Kidney tubule cell (primary cell): ENCODE measurements around the gene TTC27.
"Not testable (repeated sequence)": the region's sequence is repeated elsewhere in the genome, so short reads cannot be mapped to it uniquely, and the experiment has no call there.

Experiments
- DNase-seq: peaks from one replicate; pipeline ENCODE4 v3.0.0-alpha.2; 2018; ENCODE audit warnings: low spot score

TTC27 gene

DNA sequence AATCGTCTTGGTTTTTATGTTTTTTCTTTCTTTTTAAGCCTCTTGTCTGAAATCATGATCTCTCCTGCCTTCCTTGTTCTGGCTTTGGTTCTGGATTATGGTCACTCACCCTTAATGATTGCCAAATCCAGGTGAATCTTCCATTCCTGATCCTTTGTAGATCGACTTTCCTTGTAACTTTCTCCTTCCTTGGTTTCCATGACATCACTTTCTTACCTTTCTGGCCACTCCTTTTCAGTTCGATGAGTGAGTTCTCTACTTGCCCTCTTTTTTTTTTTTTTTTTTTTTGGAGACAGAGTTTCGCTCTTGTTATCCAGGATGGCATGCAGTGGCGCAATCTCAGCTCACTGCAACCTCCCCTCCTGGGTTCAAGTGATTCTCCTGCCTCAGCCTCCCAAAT lies 179.8 kb downstream of the TTC27 start:
- DNase-seq: no peak

DNA sequence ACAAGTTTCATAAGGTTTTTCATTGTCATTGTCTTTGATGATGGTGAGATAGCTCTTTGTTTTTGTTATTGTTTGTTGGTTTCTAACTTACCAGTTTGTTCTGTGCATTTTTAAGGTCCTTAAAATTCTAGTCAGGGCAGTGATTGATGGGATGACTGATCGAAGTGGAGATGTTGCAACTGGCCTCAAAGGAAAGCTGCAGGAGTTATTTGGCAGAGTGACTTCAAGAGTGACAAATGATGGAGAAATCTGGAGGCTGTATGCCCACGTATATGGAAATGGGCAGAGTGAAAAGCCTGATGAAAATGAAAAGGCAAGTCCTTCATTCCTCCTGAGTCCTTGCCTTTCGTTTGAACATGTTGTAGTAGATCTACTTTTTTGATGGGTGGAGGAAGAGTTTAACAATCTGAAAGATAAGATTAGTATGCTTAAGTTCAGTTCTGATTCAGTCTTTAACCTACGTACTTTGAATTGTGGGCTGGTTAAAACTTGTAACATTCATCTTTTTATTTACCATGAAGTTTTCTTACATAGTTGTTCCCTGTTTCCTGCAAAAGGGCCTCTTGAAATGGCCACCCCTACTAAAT lies 183.2 kb downstream of the TTC27 start:
- DNase-seq: no peak

DNA sequence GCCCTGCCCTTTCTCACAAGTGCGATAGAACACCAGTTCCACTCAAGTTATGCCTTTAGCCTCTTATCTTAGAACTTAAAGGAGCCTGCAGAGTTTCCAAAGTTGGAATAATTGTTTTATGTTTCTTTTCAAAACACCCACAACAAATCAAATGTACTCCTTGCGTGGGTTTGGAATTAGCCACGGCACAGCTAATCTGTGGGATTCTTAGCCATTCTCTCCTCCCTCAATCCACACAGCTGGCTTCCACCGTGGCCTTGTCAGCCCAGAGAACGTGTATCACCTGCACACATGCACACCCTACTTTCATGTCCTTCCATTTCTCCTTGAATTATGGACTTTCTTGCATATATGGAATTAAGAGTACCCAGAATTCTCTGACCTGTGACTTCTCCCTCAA lies 183.8 kb downstream of the TTC27 start:
- DNase-seq: no peak

DNA sequence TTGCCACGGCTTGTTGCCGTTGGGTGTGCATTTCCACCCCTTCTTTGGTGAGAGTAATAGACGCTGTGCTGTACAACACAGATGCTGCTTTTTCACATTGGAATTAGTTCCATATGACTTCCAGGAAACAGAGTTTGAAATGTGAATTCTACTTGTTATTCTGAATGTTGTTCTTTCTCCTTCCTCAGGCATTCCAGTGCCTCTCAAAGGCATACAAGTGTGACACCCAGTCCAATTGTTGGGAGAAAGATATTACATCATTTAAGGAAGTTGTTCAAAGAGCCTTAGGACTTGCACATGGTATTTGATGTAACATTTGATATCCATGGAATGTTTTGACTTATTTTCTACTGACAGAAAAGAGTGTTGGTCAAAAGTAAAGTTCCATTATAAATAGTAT lies 184.5 kb downstream of the TTC27 start:
- DNase-seq: peak; percentile 62

DNA sequence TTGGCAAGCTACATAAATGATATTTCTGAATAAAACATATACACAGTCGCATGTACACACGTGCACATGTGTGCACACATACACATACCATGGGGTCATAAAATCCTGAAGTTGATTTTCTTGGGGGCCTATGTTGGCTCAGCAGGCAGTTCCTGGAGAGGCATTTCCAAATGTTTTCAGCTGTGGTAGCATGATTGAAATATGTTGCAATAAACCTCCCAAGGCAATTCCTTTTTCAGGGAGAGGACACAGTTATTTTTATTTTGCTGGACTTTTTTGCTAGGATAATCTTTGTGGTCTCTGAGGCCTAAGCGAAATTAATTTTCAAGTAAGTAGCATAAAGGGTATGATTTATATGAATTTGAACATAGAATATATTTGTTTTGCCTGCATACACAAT lies 192.2 kb downstream of the TTC27 start:
- DNase-seq: no peak

DNA sequence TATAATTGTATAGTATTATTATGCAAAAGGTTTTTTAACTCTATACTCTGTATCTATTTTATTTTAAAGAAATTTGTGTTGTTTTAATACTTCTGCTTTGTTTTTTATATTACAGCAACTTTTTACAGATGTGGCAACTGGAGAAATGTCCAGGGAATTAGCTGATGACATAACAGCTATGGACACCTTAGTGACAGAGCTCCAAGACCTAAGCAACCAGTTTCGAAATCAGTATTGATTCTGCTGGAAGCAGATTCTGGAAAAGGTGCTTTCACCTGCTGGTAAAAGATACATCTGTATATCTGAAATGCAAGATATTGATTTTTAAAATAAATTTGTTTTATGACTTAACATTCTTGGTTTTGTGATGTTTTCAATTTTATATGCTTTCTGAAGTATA lies 192.9 kb downstream of the TTC27 start:
- DNase-seq: no peak

DNA sequence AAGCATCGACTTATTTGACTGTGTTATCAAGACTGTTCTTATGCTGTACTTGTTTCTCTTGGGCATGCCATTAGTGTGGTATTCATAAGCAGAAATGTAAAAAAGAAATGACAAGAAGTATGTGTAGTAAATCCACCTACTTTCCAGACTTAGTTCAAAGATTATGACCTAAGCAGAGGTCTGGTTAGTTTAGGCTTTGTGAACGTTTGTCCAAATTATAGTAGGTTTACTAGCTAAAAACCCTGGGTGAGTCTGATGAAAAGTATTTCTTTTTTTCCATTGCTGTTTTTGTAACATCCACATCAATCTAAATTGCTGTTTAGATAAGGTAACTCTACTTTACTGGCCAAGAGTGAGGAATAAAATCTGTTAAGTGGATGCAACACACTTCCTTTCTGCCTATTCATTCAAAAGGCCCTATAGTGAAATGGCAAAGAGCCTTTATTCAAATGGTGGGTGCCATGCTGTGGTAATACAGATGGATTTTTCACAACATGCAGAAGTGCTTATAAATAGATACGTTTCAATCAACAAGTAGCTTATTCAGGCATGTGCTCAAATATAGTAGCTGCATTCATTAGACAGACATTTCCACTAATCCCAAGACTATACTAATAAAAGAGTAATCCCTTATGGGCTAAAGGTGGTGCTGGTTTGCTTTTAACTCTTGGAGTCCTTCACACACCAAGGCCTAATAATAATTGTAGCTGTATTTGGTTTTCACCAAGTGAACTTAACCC lies 196.4 kb downstream of the TTC27 start:
- DNase-seq: no peak

DNA sequence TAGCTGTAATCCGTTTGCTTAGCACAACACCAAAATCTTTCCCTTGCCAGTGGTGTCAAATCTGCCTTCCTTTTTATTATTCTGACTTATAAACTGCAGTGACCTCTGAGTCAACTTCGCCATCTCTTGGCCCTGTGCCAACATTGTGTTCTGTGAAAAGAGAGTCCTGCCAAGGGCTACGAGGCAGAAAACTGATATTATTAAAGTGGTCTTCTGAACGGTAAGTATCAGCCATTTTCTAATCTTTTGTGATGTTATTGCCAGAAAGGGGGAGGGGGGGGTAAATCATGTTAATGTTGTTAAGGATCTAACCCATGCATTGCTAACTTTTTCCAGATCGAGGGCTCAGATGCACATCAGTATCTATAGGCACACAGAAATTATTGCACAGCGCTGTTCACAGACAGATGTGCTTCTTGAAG lies 197.5 kb downstream of the TTC27 start:
- peak; percentile 53 for DNase-seq

DNA sequence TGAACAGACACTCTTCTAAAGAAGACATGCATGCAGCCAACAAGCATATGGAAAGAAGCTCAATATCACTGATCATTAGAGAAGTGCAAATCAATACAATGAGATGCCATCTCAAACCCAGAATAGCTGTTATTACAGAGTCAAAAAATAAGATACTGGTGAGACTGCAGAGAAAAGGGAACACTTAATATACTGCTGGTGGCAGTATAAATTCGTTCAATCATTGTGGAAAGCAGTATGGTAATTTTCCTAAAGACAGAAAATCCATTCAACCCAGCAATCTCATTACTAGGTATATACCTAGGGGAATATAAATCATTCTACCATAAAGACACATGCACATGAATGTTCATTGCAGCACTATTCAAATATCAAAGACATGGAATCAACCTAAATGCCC lies 202.3 kb downstream of the TTC27 start:
- DNase-seq: no peak

DNA sequence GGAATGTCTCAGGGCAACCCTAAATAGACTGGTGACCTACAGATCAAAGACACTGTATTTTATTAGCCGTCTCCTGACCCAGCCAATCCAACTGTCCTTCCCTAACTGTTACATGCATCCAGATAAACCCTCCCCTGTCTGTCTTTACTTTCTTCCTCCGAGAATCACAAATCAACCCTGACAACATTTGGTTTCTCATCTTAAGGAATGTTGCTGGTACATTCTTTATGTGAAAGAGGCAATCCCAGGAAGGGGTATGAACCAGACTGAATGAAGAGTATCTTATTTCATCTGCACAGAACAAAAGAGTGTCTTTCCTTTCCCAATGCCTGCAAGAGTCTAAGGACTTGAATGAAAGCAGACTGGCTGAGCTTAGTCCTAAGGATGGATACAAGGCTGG lies 205.0 kb downstream of the TTC27 start:
- no peak for DNase-seq

DNA sequence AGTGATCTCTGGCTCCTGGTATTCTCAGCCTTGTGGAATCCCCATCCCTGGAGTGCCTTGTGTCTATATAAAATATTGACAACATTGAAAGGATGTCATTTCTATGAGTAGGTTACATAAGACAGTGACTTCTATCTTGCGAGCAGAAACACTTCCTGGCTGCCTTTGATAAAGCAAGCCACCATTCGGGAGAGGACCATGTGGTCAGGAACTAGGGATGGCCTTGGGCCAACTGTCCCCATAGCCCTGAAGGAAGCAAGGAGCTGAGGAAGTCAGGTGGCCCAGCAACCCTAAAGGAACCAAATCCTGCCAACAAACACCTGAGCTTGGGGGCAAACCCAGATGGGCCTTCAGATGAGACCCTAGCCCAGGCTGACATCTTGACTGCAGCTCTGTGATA lies 205.9 kb downstream of the TTC27 start:
- no peak for DNase-seq

DNA sequence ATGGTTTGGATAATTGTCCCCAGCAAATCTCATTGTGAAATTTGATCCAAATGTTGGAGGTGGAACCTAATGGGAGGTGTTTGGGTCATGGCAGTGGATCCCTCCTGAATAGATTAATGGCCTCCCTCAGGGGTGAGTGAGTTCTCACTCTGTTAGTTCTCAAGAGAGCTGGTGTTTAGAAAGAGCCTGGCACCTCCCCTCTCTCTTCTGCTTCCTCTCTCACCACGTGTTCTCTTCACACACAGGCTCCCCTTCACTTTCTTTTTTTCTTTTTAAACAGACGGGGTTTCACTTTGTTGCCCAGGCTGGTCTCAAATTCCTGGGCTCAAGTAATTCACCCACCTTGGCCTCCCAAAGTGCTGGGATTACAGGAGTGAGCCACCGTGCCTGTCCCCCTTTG lies 207.3 kb downstream of the TTC27 start:
- DNase-seq: no peak

DNA sequence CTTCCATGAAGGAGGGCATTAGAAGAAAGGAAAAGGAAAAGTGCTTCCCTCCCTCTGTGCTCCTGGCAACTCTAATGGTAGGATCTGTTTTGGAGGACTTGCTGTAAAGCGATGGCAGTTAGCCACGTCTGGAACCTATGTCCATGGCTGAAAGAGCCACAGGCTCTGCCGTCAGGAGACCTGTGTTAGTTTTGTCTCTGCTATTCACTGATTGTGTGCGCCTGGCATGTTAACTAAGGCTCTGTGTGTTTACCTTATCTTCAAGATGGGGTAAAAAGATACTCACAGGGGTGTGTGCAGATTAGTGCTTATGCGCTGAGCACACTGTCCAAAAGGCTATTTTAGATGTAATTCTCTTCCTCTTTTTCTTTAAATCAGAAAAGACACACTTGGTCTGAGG lies 209.1 kb downstream of the TTC27 start:
- no peak for DNase-seq

DNA sequence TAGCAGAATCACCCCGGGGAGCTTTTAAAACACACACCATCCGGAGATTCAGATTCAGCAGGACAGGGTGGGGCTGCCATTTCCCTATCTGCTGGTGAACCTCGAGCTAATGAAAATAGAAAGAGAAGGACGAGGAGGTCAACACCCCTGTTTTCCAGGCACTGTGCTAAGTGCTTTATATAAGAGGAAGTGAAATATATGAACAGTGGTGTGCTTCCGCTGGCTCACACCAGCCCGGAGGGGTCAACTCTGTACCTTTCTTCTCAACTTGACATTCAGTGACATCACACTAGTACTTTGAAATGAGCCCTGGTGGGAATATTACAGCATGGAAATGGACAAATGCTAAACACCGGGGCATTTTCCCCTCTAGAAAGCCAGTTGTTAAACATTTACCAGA lies 210.6 kb downstream of the TTC27 start:
- no peak for DNase-seq

DNA sequence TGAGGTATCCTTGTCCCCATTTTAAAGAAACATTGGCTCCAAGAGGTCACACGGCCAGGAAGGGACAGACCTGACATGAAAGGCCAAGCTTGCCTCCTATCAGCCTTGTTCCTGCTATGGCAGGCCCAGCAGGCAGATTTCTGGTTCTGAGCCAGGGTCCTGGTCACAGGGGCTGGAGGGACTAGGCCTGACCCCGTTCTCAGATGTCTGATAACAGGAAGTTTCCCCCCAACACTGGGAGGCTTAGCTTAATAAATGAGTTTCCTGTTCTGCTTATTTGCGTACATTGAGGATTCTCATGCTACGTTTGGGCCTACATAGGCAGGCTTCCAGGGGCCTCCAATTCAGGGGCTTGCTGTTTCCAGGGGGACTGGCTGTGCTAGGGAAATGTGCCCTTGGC lies 211.1 kb downstream of the TTC27 start:
- no peak for DNase-seq

DNA sequence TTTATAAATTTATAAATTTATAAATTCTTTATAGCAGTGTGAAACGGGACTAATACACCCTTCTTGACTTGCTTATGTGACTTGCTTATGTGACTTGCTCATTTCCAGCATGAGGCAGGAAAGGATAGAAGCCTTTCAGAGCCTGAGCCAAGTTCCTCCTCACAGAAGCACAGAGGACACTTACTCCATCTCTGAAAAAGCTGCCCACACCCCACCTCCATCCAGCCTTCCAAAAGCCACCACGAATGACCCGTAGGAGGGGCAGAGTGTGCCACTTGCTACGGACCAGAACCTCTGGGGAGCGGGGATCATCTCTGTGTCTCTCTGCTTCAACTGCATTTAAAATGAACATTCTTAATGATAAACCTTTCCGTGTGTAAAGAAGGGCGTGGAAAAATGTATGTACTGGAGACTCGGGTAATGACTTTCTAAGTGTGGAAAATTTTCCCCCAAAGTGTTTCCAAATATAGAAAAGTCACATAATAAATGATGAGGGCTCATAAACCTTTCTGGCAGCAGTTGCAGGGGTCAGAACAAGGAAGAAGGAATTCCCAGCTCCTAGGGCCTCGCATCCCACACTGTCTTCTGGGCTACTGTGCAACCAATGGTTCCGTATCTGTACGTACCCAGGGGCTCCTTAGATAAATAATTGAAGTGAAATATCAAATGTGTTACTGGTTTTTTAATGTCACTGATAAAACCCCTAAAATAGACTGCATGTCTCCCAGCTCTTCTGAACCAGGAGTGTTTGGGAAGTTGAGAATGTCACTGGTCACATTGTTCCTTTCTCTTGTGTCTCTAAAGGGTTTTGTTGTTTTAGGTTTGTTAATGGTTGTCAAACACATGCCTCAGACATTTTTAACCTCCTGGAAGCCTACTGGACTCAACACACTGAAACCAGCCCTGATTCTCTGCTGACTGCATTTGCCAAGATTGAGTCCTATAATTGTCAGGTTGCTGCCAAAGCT lies 214.4 kb downstream of the TTC27 start:
- DNase-seq: no peak

DNA sequence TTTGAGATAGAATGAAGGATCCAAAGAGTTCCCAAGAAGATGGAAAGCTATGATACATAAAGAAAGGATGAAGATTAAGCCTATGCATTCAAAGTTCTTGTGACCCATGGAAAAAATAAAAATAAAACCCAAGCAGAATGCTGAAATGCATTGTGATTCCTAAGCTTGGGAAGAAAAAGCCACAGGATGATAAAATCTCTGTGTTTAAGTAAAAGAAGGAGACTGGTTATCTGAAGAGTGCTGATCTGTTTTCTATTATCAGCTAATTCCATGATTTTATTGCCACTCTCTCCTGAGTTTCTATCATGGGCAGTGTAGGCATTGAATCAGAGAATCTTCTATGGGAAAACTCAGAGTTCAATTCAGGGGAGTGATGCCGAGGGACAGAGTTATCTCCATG lies 215.8 kb downstream of the TTC27 start:
- no peak for DNase-seq

DNA sequence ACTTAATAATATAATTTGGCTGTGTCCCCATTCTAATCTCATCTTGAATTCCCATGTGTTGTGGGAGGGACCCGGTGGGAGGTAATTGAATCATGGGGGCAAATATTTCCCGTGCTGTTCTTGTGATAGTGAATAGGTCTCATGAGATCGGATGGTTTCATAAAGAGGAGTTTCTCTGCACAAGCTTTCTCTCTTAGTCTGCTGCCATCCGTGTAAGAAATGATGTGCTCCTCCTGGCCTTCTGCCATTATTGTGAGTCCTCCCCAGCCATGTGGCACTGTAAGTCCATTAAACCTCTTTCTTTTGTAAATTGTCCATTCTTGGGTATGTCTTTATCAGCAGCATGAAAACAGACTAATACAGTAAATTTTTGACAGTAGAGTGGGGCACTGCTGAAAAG lies 216.4 kb downstream of the TTC27 start:
- DNase-seq: no peak

DNA sequence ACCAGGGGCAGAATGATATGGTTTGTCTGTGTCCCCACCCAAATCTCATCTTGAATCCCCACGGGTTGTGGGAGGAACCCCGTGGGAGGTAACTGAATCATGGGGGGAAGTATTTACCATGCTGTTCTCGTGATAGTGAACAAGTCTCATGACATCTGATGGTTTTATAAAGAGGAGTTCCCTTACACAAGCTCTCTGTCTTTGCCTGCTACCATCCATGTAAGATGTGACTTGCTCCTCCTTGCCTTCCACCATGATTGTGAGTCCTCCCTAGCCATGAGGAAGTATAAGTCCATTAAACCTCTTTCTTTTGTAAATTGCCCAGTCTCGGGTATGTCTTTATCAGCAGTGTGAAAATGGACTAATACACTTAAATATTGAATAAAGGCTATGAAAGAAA lies 218.4 kb downstream of the TTC27 start:
- not testable (repeated sequence) for DNase-seq

DNA sequence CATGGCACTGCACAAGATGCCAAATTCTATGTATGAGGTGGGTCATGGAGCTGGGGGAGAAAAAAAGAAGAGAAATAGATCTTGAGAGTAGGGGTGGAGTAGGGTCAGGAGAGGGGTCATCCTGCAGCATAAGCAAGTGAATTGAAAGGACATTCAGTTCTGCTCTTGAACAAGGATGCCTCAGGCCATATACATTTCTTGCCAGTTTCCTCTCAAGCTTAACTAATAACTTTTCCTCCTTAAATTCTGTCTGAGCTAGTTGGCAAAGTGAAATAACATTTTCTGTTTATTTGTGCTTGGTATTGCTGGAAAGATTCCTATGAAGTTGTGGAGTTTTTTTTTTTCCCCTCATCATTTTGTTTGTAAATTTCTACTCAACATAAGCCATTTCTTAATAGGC lies 219.9 kb downstream of the TTC27 start:
- no peak for DNase-seq

DNA sequence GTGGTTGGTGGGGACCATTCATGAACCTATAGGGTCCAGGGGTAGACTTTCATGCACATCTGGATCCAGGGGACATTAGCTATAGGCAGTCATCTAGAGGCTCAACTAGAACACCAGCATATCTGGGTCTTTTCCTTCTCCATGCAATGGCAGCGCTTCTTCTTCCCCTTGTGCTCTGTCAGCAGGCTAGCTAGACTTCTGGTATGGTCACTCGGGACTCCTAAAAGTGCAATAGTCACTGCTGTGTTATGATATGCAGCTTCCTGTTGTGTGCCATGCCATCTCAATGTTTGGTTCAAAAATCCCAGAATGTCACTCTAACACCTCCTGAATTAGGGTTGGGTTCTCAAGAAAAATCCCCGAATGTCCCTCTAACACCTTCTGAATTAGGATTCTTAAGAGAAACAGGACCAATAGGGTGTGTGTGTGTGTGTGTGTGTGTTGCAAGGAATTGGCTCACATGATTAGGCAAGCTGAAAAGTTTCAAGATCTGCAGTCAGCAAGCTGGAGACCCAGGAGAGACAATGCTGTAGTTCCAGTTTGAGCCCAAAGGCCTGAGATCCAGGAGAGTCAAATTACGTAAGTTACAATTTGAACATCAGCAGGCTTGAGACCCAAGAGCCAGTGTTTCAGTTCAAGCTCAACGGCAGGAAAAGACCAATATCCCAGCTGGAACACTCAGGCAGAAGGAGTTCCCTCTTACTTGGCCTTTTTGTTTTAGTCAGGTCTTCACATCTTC lies 221.8 kb downstream of the TTC27 start:
- DNase-seq: no peak

DNA sequence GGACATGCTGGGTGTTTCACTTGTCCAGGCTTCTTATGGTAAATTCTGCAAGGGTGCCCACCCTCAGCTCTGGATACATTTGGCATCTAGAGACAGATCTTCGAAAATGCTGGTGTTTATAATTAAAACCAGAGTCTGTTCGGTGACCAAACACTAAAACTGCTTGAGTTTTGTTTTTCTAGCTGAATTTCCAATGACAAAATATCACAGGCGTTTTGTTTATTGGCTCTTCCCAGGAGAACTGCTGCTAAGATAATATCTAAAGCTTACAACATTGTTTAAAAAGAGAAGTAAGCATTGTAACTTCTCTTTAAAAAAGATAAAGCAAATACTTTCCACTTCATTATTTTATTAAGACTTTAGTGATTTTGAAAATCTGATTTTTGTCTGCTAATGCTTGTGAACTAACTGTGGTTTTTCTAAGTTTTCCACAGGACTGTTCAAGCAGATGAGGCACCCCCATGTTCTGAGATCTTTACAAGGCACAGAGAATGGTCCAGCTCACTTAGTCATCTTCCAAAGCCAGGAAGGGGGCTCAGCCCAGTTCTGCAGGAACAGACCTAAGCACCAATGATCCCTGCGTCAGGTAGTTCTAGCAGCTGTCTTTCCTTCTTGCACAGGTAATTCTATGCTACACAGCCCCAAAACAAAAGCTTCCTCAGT lies 224.1 kb downstream of the TTC27 start:
- no peak for DNase-seq
